GM21737 (cell line): ENCODE results near the gene CLEC5A.
A peak's percentile ranks its signal among the peaks of the same experiment; 100 is the strongest.
"Not testable (repeated sequence)": the region's sequence is repeated elsewhere in the genome, so short reads cannot be mapped to it uniquely, and the experiment has no call there.

Source experiments
- ATAC-seq: cut with Tn5 transposase; IDR thresholded peaks from one replicate; pipeline ENCODE4 v1.9.1; 2021; ENCODE audit warnings: mild to moderate bottlenecking, moderate library complexity; ENCODE audit not compliant: unreplicated experiment

The CLEC5A gene

GRCh38 chr7:141946796-141947195 is at the start of gene CLEC5A:
TSS of gene CLEC5A (minus strand) at chr7:141946974. CDS start at chr7:141946292, 682 bp downstream.
- no peak for ATAC-seq

GRCh38 chr7:141993354-141993753 is 46.6 kb upstream of the CLEC5A start:
- ATAC-seq = no peak

GRCh38 chr7:141992688-141993087 is 45.9 kb upstream of the CLEC5A start:
- no peak for ATAC-seq

DNA sequence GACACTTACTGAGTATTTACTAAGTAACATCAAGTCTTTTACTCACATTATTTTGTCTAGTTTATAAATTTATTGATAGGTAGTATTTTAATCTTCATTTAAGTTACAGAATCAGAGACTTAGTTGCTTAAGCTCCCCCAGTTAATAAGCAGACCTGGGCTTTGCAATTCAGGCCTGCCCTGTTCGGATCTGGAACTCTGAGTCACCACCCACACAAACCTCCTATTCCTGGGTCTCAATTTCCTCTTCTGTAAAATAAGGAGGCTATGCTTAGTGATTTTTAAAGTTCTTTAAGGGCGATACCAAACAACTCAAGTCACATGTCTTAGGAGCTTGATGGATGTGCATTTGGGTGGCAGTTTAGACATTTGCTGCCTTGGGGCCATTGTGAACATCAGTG is 45.4 kb upstream of the CLEC5A start:
- no peak for ATAC-seq

- no peak for ATAC-seq
Observed at GRCh38 chr7:141991140-141991539, 44.4 kb upstream of the CLEC5A start.

DNA sequence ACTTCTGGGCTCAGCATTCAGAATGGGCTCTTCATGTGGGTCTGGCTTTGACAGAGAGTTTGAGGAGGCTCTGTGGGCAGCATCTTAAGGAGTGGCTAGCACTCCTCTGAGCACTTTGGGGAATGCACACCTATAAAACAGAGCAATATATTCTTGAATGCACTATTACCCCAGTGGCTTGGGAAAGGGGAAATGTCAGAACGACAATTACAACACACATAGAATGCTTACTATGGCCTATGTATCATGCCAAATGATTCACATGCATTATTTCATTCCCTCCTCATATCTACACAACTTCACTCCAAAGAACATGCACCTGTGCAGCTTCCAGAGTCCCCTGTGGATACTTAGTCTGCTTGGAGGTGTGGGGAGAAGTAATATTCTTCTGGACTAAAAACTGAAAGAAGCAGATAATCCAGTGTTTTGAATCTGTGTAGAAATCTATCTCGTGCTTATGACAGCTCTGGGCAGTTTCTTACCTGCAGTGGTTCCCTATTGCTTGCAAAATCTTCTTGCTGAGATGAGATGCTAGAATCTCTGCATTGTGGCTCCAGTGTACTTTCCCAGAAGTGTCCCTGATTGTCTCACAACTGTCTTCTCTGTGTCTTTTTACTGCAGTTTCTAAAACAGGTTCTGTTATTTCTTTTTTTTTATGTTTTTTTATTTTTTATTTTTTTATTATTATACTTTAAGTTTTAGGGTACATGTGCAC is 43.4 kb upstream of the CLEC5A start:
- no peak for ATAC-seq

DNA sequence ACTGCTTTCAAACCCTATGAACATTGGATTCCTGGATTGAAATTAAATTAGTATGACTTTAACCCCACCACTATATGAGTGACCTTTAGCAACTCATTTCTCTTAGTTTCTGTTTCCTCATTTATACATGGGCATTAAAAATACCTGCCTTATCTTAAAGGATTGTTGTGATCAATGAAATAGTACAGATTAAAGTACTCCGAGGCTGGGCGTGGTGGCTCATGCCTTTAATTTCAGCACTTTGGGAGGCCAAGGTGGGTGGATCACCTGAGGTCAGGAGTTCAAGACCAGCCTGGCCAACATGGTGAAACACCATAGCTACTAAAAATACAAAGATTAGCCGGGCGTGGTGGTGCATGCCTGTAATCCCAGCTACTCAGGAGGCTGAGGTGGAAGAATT is 41.0 kb upstream of the CLEC5A start:
- not testable (repeated sequence) for ATAC-seq

DNA sequence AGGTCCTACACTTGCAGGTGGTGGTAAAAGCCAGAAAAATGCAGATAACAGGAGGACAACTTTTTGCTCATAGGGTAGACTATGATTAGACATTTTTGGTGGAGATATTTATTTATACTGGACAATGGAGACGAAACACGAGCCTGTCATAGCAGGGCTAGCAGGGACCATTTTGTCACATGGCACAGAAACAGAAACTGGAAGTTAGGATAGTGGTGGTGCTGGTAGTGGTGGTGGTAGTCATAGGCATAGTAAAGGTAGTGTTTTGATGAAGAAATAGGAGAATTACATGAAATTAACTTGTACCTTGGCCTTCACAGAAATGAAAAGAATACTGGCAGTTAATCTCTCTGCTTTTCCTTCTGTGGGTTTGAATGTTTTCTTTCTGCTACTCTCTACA is 40.1 kb upstream of the CLEC5A start:
- no peak for ATAC-seq

DNA sequence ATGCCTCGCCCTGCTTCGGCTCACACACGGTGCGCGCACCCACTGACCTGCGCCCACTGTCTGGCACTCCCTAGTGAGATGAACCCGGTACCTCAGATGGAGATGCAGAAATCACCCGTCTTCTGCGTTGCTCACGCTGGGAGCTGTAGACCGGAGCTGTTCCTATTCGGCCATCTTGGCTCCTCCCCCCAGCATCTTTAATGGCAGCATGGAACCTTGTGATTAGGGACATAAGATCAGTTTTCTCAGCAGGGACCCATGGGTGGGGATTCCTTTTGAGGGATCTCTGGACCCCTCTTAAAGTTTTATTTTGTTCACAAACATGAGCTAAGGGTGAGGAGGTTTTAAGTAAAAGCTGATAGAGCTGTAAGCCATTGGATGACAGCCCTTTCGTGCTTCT is 39.2 kb upstream of the CLEC5A start:
- ATAC-seq = not testable (repeated sequence)

GRCh38 chr7:141979568-141979967 is 32.8 kb upstream of the CLEC5A start:
- ATAC-seq = no peak

GRCh38 chr7:141978351-141978750 is 31.6 kb upstream of the CLEC5A start:
- ATAC-seq = no peak

DNA sequence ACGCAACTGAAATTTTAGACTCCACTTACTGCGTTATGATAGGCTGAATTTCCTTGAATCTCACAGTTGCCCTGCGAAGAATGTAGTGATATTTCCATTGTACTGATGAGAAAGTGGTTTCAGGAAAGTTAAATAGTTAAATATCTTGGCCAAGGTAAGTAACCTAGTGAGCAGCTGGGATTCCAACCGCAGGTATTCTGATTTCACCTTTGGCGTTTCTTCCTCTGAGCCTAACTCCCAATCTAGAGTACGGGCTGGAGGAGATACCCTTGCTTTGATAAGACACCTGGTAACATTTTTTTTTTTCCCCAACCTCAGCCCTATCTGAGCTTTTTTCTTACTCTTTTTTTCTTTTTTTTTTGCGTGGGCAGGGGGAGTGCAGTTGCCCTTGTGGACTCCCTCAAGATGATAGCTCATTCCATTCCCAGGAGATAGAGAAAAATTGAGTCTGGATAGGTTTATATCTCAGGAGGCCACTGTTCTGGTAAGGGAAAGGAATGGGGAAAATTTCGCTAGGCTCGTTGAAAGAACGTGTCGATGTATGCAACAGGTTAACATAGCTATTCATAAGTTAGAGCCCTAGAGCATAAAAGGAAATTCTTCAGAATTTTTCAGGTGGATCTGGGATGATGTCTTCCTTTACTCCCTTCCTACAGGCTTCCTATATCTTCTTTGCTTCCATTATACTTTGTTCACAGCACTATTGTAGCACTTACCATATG is 29.9 kb upstream of the CLEC5A start:
- ATAC-seq = peak; percentile 10

DNA sequence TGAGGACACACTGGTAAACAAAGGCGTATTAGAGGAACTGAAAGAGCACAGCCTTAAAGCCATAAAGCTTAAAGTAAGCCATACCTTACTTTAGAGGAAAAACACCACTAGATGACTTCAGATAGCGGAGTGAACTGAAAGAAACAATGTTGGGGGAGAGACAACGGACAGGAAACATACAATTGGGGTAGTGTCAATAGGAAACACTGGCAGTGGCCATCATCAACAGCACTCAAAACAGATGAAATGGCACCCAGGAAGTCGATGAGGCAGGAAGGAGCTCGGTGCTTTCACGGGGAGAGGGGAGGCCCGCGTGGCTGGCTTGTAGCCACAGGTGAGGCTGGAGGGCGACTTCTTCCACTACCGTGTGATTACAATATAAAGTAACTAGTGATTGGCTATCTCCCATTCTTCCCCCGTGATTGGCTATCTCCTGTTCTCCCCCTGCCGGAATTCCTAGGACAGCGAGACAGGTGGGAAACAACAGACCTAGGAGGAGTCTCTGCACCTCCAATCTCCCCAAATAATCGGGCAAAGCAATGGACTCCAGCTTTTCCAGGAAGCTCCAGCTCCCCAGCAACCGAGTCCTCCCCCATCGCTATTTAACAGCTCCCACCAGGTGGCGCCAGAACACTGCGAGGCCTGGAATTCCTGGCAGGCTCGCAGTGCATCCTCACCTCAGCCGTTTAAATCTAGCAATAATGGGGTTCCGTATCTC is 29.2 kb upstream of the CLEC5A start:
- ATAC-seq = peak; percentile 81

- ATAC-seq = no peak
Observed at GRCh38 chr7:141974831-141975230, 28.1 kb upstream of the CLEC5A start.

GRCh38 chr7:141973673-141974072 is 26.9 kb upstream of the CLEC5A start, which contains the start of gene TAS2R38:
TSS of gene TAS2R38 (minus strand) at chr7:141973773. CDS start at chr7:141973689, 84 bp downstream.
- ATAC-seq = no peak

- ATAC-seq = no peak
Observed at GRCh38 chr7:141960687-141961422, 14.1 kb upstream of the CLEC5A start.

DNA sequence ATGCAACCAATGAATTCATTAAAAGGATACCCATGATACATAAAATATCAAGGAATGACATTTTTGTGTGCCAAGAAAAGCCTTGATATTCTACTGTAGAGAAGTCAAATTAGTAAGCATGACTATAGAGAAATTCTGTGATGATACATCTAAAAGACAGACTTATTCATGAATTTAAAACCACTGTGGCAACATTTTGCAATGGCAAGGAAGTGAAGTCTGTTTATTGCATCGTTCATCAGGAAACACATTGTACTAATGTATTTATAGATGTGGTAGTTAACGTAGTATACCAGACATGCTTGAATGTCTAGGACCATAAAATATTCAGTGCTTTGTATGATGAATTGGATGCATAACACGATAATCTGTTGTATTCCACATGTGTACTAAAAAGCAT is 9.3 kb upstream of the CLEC5A start:
- no peak for ATAC-seq

GRCh38 chr7:141954334-141954733 is 7.6 kb upstream of the CLEC5A start:
- no peak for ATAC-seq

DNA sequence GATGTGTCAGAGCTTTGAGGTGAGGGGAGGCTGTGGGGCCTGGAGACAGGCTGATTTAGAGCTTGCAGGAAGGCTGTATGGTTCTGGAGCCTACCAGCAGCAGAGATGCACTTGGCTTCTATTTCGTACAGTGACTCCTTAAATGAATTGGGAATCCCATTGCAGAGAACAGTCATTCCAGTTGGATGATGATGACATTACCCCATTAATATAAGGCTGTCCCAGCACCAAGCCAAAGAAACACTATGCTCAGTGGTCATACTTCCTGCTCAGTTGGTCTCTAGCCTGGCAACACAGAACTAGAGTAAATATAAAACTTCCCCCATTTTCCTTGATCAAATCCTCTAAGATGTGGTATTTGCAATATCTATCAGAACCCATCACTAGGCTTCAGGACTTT is 5.7 kb upstream of the CLEC5A start:
- no peak for ATAC-seq

GRCh38 chr7:141950806-141951205 is 4.0 kb upstream of the CLEC5A start:
- no peak for ATAC-seq

DNA sequence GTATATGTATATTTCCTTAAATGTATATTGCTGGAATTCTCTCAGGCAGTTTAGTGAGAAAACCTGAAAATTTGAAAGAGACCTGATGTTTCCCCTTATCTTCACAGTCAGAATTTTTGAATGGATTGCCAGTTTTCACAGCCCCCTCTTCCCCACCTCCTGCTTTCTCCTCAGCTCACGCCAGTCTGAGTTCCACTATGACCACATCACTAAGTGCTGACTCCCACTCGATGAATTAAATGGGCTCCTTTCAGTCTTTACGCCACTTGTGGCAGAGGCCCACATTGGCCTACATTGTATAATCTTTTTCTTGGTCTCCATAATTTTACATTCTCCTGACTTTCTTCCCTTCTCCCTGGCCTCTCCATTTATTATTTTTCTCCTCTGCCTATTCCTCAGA is 3.1 kb upstream of the CLEC5A start:
- no peak for ATAC-seq
